Measurements from ENCODE around the gene DRC1.
A peak's percentile ranks its signal among the peaks of the same experiment; 100 is the strongest.

The DRC1 gene

DNA sequence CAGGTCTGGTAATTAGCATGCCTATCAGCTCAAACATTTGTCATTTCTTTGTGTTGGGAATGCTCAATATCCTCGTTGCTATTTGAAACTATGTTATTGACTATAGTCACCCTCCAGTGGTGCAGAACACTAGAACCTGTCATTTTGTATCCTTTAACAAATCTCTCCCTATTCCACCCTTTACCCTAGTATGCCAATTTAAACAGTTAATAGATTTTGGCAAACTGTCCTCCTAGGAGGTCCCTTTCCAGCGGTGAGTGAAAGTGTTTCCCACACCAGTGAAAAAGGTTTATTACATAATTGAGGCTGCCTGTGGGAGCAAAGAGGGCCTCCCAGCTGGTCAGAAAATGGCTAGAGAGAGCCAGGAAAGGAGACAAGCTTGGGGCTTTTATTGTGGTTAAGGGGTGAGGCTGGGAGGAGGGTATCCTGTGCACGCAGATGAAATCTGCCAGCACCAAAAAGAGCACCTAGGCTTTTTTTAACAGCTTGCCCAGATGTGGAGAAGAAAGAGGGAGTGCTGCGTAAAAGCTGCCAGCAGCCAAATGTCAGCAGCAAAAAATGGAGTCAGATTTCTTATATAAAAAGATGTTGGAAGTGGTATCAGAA is 1.8 kb upstream of the DRC1 start:
- no peak for DNase-seq (ENCODE audit: low spot score)

DNA sequence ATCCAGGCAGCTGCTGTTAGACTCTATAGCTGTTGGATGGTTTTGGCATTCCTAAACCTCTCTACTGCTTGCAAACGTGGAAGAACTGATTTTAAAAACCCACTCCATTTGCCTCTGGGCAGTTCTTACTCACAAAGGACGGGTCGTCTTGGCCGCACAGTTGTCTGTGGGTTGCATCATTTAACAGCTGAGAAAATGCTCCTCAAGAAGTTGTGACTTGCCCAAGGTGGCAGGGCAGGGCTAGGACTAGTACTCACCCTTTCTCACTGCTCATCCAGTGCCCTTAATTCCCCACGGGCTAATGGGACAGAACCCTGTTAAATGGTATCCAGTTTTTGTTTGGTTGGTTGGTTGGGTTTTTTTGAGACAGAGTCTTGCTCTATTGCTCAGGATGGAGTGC is 997 bp upstream of the DRC1 start:
- no peak for DNase-seq (ENCODE audit: low spot score)

DNA sequence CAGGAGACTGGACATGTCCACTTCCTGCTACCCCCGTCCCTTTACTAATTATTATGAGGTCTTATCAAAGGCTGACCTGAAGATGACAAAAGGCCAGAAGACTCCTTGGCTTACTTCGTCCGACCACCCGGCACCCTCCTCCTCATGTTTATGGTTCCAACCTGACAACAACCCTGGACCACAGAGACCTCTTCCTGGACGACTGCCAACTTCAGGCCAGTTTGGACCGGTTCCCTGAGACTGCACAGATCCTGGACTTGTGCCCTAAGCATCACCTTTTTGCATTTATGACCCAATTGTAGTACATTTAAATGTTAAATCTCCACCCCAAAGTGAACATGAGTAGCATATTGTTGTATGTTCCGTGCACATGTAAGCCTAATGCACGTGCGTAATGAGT is 5.8 kb downstream of the DRC1 start:
- DNase-seq (ENCODE audit: low spot score): no peak

DNA sequence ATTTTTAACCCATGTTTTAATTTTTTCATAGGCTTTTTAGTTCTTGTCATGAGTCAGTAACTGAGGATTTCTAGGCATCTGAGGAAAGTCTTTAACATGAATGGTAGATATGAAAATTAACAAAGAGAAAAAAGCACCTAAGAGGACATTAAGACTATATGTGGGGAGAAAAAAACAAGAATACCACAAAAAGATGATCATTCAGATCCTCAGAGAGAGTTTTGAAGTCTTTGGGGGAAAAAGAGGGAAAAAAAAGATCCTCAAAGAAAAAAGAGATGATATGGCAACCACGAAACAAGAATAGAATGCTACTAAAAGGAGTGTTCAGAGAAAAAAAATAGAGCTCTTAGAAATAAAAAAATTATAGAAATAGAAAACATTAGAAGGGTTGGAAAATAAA is 8.1 kb downstream of the DRC1 start:
- DNase-seq (ENCODE audit: low spot score): no peak

DNA sequence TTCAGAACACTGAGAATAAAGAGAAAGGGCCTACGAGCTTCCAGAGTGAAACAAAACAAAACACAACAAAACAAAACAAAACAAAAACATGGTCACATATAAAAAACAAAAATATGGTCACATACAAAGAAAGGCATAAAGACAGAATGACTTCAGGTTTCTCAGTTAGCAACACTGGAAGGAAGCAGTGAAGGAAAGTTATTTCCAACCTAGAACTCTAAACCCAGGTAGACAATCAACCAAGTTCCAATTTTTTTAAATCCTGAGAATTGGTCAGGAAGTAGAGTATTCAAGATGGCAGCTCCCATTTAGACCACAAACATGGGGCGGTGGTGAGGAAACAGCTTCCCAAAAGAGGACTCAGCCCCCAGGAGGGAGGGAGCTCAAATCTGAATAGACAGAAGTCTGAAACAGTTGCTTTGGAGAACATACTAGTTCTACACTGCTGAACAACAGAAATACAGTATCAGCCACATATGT is 9.1 kb downstream of the DRC1 start:
- no peak for DNase-seq (ENCODE audit: low spot score)

DNA sequence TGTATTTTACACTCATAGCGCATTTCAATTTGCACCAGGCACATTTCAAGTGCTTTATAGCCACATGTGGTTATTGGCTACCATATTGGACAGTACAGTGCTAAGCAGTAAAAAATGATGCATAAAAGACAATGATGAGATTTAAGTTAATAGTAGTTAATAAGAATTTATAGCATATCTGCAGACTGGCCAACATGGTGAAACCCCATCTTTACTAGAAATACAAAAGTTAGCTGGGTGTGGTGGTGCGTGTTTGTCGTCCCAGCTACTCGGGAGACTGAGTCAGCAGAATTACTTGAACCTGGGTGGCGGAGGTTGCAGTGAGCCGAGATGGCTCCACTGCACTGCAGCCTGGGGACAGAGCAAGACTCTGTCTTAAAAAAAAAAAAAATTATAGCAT is 9.7 kb downstream of the DRC1 start:
- no peak for DNase-seq (ENCODE audit: low spot score)

DNA sequence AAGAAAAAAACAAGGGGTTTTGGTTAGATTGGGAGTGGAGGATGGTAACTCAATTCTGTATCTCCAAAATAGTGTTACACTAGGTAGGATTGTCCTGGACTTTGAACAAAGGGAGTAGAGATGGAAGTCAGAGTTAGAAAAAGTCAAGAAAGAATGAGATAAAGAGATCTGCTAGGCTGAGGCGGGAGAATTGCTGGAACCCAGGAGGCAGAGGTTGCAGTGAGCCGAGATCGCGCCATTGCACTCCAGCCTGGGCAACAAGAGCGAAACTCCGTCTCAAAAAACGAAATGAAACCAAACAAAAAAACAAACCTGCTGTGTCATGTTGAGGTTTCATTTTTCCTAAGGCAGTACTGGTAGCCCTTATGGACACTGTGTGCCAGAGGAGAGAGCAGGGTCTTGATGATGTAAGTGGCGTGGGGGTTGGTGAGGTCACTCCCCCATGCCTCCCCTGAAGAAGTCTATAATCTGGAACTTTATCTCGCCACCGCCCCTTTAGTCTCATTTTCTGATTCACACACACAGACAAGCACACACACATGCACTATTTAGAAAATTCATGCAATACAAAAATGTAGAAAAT is 10.5 kb downstream of the DRC1 start:
- no peak for DNase-seq (ENCODE audit: low spot score)

DNA sequence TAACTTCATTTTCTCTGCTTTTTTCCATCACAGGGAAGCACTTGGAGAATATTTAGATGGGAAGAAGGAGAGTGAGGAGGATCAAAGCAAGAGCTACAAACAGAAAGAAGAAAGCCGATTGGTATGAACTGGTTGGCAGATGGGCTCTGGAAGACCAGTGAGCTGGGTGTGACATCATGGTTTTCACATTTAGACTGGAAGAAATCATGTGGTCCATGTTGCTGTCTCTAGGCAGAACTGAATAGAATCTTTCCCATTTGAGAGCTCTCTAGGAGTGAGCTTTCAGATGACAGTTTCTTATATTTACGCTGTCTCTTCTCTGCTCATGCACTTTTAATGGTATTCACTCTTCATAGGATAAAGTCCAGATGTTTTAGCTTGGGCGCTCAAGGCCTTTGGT is 12.6 kb downstream of the DRC1 start:
- DNase-seq (ENCODE audit: low spot score): no peak

DNA sequence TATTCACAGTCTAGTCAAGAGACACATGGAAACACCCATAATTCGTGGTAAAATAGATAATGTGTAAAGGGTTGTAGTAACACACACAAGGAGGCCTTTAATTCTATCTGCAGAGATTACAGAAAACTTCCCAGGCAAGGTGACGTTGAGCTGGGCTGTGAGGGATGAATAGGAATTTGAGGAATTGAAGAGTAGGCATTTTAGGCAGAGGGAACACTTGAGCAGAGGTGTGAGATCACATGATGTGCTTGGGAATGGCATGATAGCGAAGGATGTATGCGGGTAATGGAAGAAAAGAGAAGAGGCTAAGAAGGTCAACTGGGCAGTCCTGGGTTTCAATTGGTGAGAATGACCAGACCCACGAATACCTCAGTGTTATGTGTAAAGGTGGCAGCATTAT is 20.2 kb downstream of the DRC1 start:
- DNase-seq (ENCODE audit: low spot score): no peak

DNA sequence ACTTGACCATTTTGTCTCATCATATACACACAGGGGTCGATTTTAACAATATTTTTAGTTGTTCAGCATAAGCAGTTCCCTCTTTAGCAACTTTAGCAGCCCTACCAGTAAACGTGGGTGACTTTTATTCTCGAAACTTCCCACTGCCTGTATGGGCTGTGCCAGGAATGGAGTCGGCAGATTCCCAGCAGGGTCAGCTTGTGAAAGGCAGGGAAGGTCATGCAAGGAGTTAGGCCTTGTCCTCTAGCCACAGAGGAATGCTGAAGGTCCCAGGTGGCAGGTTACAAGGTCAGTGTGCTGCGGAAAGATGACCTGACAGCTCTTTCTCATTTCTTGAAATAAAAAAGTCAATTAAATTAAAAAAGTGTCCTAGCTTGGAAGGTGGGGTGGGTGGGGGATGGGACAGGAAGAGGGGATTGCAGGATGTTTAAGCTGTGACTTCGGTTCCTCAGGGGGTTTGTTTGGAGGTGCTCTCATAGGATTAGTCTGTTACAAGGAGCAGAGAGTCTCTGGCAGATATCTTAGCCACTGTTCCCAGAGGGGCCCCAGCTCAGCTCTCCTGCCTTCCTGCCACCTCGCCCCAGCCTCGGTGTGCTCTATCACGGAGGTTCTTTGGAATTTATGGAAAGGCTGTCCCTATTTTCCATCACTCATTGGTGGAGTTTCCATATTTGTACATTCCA is 21.4 kb downstream of the DRC1 start:
- no peak for DNase-seq (ENCODE audit: low spot score)

DNA sequence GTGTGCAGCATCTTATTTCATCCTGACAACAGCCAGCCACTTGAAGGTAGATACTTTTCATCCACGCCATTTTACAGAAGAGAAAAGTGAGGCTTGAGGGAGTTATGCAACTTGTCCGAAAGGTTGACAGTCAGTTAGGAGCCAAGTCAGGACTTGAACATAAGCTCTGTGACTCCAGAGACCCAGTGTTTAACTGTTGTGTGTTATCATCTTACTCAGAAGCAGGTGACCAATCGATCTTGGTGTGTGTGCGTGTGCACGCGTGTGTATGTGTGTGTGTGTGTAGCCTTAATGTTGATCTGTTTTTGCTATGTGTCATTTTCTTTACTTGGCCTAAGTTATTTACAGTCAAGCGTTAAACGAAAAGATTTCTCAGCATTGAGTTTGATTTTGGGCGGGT is 22.0 kb downstream of the DRC1 start:
- no peak for DNase-seq (ENCODE audit: low spot score)

DNA sequence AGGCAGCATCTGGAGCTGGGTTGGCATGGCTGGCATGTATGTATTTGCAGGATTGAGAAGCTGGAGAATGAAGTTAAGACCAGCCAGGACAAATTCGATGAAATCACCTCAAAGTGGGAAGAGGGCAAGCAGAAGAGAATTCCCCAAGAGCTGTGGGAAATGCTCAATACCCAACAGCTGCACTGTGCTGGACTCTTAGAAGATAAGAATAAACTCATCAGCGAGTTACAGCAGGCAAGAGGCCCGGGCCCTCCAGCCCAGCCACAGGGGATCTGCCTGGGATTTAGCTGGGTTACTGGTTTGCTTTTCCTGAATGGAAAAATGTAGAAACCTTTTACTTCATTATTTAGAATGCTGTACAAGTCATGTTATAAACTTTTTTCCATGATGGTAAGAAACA is 22.5 kb downstream of the DRC1 start:
- no peak for DNase-seq (ENCODE audit: low spot score)

DNA sequence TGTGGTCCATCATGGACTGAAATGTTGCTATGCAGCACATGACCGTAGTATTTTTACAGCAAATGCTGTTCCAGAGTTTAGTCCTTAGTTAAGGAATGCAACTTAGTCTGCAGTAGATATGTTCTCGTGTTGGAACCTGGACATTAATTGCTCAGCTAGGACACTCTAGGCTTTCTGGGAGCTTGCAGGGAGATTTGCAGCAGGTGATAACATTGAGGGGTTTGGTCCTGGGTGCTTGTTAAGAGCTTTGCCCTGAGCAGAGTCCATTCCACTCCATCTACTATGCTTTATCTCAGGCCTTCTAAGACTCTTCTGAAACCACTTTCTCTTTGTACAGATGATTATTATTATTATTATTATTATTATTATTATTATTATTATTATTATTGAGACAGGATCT is 27.1 kb downstream of the DRC1 start:
- DNase-seq (ENCODE audit: low spot score): no peak

DNA sequence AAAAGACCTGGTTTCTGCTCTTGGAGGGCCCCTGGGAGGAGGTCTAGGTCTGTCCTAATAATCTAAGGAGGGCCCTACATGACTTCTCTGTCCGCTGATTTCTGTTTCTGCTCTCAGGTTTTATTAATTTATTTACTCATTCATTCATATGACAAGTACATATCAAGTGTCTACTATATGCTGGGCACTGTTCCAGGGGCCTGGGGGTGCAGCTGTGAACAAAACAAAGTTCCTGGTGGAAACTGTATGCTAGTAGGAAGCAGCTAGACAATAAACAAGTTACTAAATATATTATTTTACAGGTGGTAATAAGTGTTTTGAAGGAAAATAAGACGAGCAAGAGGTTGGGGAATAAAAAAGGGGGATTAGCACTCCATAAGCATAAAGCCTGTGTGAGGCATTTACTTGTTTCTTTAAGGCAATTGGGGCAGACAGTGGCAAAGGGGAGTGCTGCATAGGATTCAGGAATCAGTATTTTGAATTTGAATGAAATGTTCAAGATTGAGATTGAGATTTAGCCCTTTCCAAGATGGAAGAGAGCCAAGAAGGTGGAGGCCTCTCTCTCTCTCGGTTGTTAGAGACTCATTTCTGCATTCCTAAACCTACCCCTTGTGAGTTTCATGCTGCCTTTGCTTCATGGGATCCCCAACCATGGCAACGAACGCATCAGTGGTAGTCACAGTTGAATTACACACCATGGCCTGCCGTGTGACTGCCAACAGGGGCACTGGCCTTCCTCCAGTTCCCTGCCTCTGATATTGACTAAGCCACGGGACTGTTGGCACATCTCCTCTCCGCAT is 28.3 kb downstream of the DRC1 start:
- DNase-seq (ENCODE audit: low spot score): no peak

DNA sequence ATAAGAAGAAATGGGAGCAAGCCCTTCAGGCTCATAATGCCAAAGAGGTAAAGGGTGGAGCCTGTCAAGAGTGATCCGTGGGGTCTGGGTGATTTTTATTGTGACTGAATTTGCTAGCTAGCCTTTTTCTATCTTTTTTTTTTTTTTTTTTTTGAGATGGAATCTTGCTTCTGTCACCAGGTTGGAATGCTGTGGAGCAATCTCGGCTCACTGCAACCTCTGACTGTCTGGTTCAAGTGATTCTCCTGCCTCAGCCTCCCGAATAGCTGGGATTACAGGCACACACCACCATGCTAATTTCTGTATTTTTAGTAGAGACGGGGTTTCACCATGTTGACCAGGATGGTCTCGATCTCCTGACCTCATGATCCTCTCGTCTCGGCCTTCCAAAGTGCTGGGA is 29.1 kb downstream of the DRC1 start:
- DNase-seq (ENCODE audit: low spot score): no peak

DNA sequence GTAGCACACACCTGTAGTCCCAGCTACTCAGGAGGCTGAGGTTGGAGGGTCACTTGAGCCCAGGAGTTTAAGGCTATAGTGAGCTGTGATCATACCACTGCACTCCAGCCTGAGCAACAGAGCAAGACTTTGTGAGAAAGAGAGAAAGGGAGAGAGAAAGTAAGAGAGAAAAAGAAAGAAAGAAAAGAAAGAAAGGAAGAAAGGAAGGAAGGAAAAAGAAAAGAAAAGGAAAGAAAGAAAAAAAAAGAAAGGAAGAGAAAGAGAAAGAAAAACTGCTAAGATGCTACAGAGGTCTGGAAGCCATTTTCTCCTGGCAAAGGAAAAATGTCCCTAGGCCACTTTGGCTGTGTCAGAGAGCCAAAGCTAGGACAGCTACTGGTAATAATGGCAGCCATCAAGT is 30.6 kb downstream of the DRC1 start:
- DNase-seq (ENCODE audit: low spot score): no peak

DNA sequence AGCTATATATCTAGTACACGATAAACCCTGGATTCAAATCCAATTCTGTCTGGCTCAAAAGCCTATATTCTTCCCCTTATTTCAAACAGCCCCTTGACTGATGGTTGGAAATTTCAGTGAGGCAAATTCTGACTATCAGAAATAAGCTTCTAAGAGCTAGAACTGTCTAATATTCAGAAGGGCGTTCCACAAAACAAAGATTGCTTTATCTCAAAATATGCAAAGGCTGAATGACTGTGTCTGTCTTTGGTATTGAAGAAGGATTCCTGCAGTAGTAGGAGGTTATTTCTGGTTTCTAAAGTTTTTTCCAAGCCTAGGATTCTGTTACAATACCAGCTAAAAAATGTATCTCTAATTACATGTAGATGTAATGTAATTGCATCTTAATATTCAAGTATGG is 31.1 kb downstream of the DRC1 start:
- DNase-seq (ENCODE audit: low spot score): no peak

DNA sequence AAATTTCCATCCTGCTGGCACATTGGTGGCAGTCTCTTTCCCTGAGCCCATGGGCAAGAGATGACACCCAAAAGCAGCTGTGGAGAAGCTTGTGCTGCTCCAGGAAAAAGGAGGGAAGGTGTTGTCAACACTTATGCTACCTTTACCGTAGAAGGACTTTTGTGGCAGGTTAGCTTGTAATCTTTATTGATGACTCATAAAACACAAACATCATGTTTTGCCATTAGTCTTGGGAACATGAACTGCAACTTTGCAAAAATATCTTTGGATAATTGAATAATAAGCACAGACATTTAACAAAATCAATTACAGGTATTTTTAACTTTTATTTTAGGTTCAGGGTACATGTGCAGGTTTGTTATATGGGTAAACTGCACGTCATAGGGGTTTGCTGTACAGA is 33.4 kb downstream of the DRC1 start:
- no peak for DNase-seq (ENCODE audit: low spot score)

DNA sequence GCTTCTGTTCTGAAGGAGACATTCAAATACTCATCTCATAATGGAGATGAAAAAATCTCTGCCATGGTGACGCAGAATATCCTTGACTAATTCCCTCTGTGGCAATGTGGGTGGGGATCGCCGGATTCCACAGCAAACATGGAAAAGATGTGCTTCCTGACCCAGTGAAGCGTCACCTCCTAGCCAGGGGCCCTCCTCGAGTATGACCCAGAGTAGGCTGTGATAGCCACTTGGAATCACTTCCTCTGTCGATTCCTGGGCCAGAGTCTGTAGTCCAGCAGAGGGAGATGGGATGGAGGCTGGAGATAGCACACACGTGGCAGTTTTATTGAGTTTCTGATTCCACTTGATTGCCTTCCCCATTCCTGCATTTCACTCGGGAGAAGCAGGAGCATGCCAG is 36.8 kb downstream of the DRC1 start:
- peak; percentile 41 for DNase-seq (ENCODE audit: low spot score)

DNA sequence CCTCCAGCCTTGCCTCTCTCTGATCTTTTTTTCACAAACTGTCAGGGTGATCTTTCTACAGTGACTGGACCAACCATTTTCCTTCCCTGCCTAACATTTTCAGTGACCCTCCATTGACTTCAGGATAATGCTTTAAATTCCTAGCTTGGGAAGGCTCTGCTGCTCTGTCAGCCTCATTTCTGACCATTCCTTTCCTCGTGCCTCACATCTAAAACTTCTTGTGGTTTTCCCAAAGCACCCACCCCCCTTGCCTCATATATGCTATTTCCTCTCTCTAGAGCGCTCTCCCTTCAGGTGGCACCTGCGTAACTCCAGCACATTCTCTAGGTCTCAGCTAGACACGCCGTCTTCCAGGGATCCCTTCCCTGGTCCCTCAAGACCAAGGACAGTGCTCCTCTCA is 37.2 kb downstream of the DRC1 start:
- no peak for DNase-seq (ENCODE audit: low spot score)

DNA sequence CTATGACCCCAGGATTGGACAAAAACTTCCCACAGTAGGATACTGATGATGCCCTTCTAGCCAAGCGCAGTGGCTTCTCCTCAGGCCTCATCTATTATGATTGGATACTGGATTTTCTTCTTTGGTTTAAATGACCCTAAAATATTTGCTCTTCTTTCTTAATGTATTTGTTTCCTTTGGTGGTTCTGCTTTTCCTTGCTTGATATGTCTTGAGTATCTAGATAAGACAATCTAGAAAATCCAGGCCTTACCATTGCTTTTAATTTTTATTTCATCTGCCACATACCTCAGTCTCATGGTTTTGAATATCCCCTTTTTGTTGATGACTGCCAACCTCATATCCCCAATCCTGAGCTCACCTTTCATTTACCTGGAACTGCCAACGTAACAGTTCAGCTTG is 40.6 kb downstream of the DRC1 start:
- no peak for DNase-seq (ENCODE audit: low spot score)

DNA sequence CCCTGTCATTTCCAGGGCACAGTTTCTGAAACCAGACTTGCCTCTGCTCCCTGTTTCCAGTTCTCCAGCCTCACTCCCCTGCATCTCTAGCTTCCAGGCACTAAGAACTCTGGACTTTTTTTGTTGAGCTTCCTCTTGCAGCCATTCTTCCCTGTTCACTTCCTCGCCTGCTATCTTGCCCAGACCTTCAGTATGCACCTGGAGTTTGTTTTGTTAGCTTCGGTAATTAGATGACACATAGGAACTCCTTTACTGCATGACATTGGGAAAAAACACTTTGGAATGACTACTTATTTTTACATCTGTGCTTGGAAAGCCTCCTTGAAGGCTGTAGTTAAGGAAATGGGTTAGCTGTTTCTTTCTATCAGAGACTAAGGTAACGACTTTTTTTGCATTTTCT is 41.0 kb downstream of the DRC1 start:
- DNase-seq (ENCODE audit: low spot score): no peak

DNA sequence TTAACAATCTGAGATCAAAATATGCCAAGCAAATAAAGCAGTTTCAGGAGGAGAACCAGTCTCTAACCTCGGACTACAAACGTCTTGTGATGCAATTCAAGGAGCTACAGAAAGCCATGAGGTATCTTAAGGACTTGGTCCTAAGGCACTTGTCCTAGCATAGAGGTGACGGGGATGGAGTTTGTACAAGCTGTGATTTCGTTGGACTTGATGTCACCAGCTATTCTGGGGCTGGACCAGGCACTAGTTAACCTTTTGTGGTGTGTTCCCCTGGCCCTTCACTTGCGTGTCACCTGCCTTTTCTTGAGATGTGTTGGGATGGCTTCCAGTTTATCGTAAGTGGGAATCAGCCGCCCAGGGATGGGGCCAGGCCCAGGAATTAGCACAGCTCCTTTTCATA is 42.5 kb downstream of the DRC1 start:
- no peak for DNase-seq (ENCODE audit: low spot score)

All from hepatic stellate cell (primary cell).